Loucy (cell line): ENCODE results near the gene MYO1F.

Experiments used
- H2AFZ ChIP-seq: fragments of 200-600 bp; sonication (generic); 2 replicates; pipeline ENCODE4 v1.6.0; 2016; ENCODE audit warnings: antibody characterized with exemption, mild to moderate bottlenecking, low read length, moderate library complexity
- H3F3A ChIP-seq: fragments of 200-600 bp; 2 replicates; pipeline ENCODE4 v1.6.0; 2016; ENCODE audit warnings: antibody characterized with exemption, low read depth, mild to moderate bottlenecking
- H3K27me3 ChIP-seq: fragments of 200-600 bp; sonication (generic); 2 replicates; pipeline ENCODE4 v1.6.1; 2014; ENCODE audit warnings: low read length, mild to moderate bottlenecking; ENCODE audit not compliant: insufficient read depth, poor library complexity, severe bottlenecking
- H3K36me3 ChIP-seq: fragments of 200-600 bp; sonication (generic); 2 replicates; pipeline ENCODE4 v1.6.1; 2016; ENCODE audit warnings: low read length; ENCODE audit not compliant: insufficient read depth
- H3K4me1 ChIP-seq: fragments of 200-600 bp; sonication (generic); 2 replicates; pipeline ENCODE4 v1.5.1; 2014; ENCODE audit warnings: low read length, mild to moderate bottlenecking; ENCODE audit not compliant: insufficient read depth, poor library complexity, severe bottlenecking
- H3K4me2 ChIP-seq: fragments of 200-600 bp; sonication (generic); 2 replicates; pipeline ENCODE4 v1.6.0; 2014; ENCODE audit warnings: antibody characterized with exemption, low read length, low read depth, mild to moderate bottlenecking; ENCODE audit not compliant: poor library complexity, severe bottlenecking
- H3K4me3 ChIP-seq: fragments of 200-600 bp; sonication (generic); 2 replicates; pipeline ENCODE4 v1.5.1; 2014; ENCODE audit warnings: low read length, mild to moderate bottlenecking, mixed read lengths; ENCODE audit not compliant: poor library complexity, severe bottlenecking
- H3K79me2 ChIP-seq: fragments of 200-600 bp; sonication (generic); 2 replicates; pipeline ENCODE4 v1.6.1; 2014; ENCODE audit warnings: low read length; ENCODE audit not compliant: insufficient read depth
- H3K9ac ChIP-seq: fragments of 200-600 bp; sonication (generic); 2 replicates; pipeline ENCODE4 v1.6.0; 2014; ENCODE audit warnings: mild to moderate bottlenecking, low read depth, low read length, moderate library complexity; ENCODE audit not compliant: poor library complexity, severe bottlenecking
- H3K9me2 ChIP-seq: fragments of 200-600 bp; sonication (generic); replicated peaks from 2 replicates; pipeline ENCODE4 v1.6.1; 2016; ENCODE audit warnings: low read depth, low read length, mixed read lengths
- H3K9me3 ChIP-seq: fragments of 200-600 bp; sonication (generic); 2 replicates; pipeline ENCODE4 v1.6.1; 2014; ENCODE audit warnings: mild to moderate bottlenecking, antibody characterized with exemption, low read length, low read depth; ENCODE audit not compliant: insufficient read depth
- H4K20me1 ChIP-seq: fragments of 200-600 bp; sonication (generic); 2 replicates; pipeline ENCODE4 v1.6.0; 2014; ENCODE audit warnings: antibody characterized with exemption, low read length, mild to moderate bottlenecking; ENCODE audit not compliant: insufficient read depth, poor library complexity, severe bottlenecking
- EZH2phosphoT487 ChIP-seq: fragments of 200-600 bp; IDR thresholded peaks from 2 replicates; pipeline ENCODE4 v1.6.1; 2018; ENCODE audit warnings: antibody characterized with exemption, mild to moderate bottlenecking, moderate library complexity, borderline replicate concordance
- TF ChIP-seq, protein P1 (sequence below): fragments of 200-600 bp; sonication (generic); conservative IDR thresholded peaks from 2 replicates; pipeline ENCODE4 v1.5.1; 2014; ENCODE audit warnings: mild to moderate bottlenecking, antibody characterized with exemption, low read length

MYO1F gene

DNA sequence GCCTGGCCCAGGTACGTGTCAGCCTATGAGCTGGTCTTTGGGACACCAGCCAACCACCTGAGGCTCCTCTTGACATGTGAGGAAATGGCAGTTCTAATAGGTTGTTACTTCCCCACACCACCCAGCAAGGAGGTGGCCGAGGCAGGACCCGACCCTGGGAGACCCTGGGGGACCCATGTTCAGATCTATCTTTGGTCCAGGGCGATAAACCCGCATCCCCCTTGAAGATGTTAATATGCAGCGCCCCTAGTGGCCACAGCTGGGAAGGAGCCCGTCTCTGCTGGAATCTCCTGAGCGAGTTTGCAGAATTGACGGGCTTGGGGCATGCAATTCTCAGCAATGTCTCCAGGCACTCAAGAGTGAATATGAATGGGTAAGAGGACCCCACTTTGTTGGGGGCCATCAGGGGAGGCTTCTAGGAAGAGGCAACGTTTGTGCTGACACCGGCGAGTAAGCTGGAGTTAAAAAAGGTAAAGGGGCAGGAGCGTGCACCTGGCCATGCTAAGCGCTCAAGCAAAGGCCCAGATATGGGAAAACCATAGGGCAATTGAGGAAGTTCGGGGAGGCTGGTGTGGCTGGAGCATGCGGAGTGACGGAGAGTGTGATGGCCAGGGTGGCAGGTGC lies 1.5 kb upstream of the MYO1F start:
- Histone ChIP-seq H4K20me1 (no peaks in the 10 kb centered on the region), H3K79me2 (peaks cover 38% of the 10 kb centered on the region), H3K4me1 (peaks cover 56% of the 10 kb centered on the region), H3K4me2 (peak overlapping the region; percentile 34), H3K9ac (no peak overlapping the region), H3K9me2 (no peaks in the 10 kb centered on the region), H3F3A (no peaks in the 10 kb centered on the region; the same call in 1 of the 2 replicates), H3K36me3 (no peaks in the 10 kb centered on the region), H2AFZ (peak overlapping the region; percentile 23; the same call in 1 of the 2 replicates), H3K9me3 (no peaks in the 10 kb centered on the region), H3K27me3 (no peaks in the 10 kb centered on the region), H3K4me3 (no peak overlapping the region)
- TF ChIP-seq, protein P1, sequence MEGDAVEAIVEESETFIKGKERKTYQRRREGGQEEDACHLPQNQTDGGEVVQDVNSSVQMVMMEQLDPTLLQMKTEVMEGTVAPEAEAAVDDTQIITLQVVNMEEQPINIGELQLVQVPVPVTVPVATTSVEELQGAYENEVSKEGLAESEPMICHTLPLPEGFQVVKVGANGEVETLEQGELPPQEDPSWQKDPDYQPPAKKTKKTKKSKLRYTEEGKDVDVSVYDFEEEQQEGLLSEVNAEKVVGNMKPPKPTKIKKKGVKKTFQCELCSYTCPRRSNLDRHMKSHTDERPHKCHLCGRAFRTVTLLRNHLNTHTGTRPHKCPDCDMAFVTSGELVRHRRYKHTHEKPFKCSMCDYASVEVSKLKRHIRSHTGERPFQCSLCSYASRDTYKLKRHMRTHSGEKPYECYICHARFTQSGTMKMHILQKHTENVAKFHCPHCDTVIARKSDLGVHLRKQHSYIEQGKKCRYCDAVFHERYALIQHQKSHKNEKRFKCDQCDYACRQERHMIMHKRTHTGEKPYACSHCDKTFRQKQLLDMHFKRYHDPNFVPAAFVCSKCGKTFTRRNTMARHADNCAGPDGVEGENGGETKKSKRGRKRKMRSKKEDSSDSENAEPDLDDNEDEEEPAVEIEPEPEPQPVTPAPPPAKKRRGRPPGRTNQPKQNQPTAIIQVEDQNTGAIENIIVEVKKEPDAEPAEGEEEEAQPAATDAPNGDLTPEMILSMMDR: peak; percentile 95
- TF ChIP-seq EZH2phosphoT487: no peak

DNA sequence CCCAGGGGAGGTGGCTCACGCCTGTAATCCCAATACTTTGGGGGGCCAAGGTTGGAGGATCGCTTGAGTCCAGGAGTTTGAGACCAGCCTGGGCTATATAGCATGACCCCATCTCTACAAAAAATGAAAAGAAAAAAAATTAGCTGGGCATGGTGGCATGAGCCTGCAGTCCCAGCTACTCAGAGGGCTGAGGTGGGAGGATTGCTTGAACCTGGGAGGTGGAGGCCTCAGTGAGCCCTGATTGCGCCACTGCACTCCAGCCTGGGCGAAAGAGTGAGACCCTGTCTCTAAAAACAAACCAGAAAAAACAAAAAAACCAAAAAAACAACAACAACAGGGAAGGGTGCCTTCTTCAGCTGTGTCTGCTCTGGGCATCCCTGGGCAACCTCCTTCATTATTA lies 499 bp upstream of the MYO1F start:
- Histone ChIP-seq H3K9me2 (no peaks in the 10 kb centered on the region), H3K9ac (peak overlapping the region; percentile 93), H3K27me3 (no peaks in the 10 kb centered on the region), H3K4me3 (peak overlapping the region; percentile 90), H3K79me2 (peaks cover 48% of the 10 kb centered on the region), H3K36me3 (no peaks in the 10 kb centered on the region), H3K4me2 (peak overlapping the region; percentile 97), H2AFZ (peak overlapping the region; percentile 66), H3K4me1 (peaks cover 64% of the 10 kb centered on the region), H3K9me3 (no peaks in the 10 kb centered on the region), H4K20me1 (no peaks in the 10 kb centered on the region), H3F3A (no peaks in the 10 kb centered on the region; the same call in 1 of the 2 replicates)
- TF ChIP-seq, protein P1: no peak
- no peak for TF ChIP-seq EZH2phosphoT487

GRCh38 chr19:8576273-8576993 lies 809 bp downstream of the MYO1F start:
- H2AFZ ChIP-seq: no peak overlapping the region
- H3K79me2 ChIP-seq: peaks cover 58% of the 10 kb centered on the region
- peaks cover 75% of the 10 kb centered on the region for H3K4me1 ChIP-seq
- no peaks in the 10 kb centered on the region for H3K27me3 ChIP-seq
- H4K20me1 ChIP-seq: no peaks in the 10 kb centered on the region
- H3K9ac ChIP-seq: peak overlapping the region; percentile 93
- peak overlapping the region; percentile 97 for H3K4me2 ChIP-seq
- no peak for TF ChIP-seq EZH2phosphoT487
- TF ChIP-seq, protein P1: no peak
- no peaks in the 10 kb centered on the region for H3K9me2 ChIP-seq
- no peaks in the 10 kb centered on the region; the same call in 1 of the 2 replicates for H3F3A ChIP-seq
- no peaks in the 10 kb centered on the region for H3K36me3 ChIP-seq
- H3K4me3 ChIP-seq: peak overlapping the region; percentile 90
- no peaks in the 10 kb centered on the region for H3K9me3 ChIP-seq
